ENCODE results near the gene GCGR.

The GCGR gene

DNA sequence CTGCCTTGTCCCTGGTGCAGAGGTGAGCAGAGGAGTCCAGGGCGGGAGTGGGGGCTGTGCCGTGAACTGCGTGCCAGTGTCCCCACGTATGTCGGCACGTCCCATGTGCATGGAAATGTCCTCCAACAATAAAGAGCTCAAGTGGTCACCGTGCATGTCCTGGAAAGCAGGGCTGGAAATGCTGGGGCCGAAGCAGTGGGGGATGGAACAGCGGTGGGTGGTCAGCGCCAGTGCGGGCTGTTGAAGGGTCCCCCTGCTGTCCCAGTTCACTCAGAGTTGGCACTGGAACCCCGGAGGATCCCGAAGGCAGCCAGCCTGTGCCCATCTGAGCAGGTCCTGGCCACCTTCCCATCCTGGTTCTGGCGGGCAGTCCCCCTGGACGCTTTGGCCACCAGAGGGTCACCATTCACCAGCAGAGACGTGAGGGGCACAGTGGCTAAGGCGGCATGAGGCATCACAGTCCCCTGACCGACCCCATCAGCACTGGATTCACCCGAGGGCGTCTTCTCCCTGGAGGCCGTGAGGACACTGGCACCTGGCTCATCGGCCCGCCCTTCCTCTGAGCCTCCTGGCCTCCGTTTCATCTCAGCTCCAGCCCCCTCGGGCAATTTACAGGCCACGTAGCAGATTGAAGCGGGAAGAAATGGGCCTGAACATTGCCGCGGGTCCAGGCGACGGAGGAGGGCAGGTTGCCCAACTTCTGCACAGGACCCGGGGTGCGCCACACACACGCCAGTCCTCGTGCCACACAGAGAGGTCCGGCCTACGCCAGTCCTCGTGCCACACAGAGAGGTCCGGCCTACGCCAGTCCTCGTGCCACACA is 10.1 kb downstream of the GCGR start:
- H3K4me3 ChIP-seq (ENCODE audit: low read length): no peak overlapping the region
- no peaks in the 10 kb centered on the region for H3K4me1 ChIP-seq (ENCODE audit: control insufficient read depth, insufficient read depth, low read length)
- H3K36me3 ChIP-seq (ENCODE audit: insufficient read depth, low read length): no peaks in the 10 kb centered on the region
- H3K4me2 ChIP-seq (ENCODE audit: low read length): no peak overlapping the region
- H3K9ac ChIP-seq (ENCODE audit: low read depth, low read length): no peak overlapping the region
- no peaks in the 10 kb centered on the region for H3K9me3 ChIP-seq (replicated peaks; ENCODE audit: low read length)
- H3K27me3 ChIP-seq (ENCODE audit: control insufficient read depth, insufficient read depth, low read length): peaks cover 49% of the 10 kb centered on the region

- no peaks in the 10 kb centered on the region for H3K9me3 ChIP-seq (replicated peaks; ENCODE audit: low read length)
- no peaks in the 10 kb centered on the region for H3K36me3 ChIP-seq (ENCODE audit: insufficient read depth, low read length)
- H3K27me3 ChIP-seq (ENCODE audit: control insufficient read depth, insufficient read depth, low read length): peaks cover 40% of the 10 kb centered on the region
- H3K9ac ChIP-seq (ENCODE audit: low read depth, low read length): no peak overlapping the region
- H3K4me2 ChIP-seq (ENCODE audit: low read length): no peak overlapping the region
- H3K4me3 ChIP-seq (ENCODE audit: low read length): no peak overlapping the region
- H3K4me1 ChIP-seq (ENCODE audit: control insufficient read depth, insufficient read depth, low read length): no peaks in the 10 kb centered on the region
Observed at GRCh38 chr17:81814748-81815645, 11.0 kb downstream of the GCGR start.

- H3K9me3 ChIP-seq (replicated peaks; ENCODE audit: low read length): no peaks in the 10 kb centered on the region
- no peaks in the 10 kb centered on the region for H3K4me1 ChIP-seq (ENCODE audit: control insufficient read depth, insufficient read depth, low read length)
- no peak overlapping the region for H3K9ac ChIP-seq (ENCODE audit: low read depth, low read length)
- H3K4me3 ChIP-seq (ENCODE audit: low read length): no peak overlapping the region
- peaks cover 34% of the 10 kb centered on the region for H3K27me3 ChIP-seq (ENCODE audit: control insufficient read depth, insufficient read depth, low read length)
- no peaks in the 10 kb centered on the region for H3K36me3 ChIP-seq (ENCODE audit: insufficient read depth, low read length)
- H3K4me2 ChIP-seq (ENCODE audit: low read length): no peak overlapping the region
Observed at GRCh38 chr17:81815646-81815986, 11.7 kb downstream of the GCGR start.

DNA sequence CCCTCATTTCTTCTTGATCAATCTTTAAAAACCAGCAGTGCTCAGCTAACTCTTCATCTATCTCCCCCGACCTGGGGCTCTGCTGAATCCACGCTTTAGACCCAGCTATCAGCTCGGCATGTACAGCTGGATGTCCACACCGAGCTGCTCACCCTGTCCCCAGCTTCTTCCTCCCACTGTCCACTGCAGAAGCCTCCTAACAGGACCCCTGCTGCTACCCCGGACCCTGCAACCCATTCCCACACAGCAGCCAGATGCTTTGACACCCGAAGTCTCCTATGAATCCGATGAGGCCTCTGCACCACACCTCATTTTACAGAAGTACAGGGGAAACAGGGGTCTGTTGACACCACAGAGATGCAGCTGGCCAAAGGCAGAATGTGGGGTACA is 13.8 kb downstream of the GCGR start:
- H3K9me3 ChIP-seq (replicated peaks; ENCODE audit: low read length): no peaks in the 10 kb centered on the region

DNA sequence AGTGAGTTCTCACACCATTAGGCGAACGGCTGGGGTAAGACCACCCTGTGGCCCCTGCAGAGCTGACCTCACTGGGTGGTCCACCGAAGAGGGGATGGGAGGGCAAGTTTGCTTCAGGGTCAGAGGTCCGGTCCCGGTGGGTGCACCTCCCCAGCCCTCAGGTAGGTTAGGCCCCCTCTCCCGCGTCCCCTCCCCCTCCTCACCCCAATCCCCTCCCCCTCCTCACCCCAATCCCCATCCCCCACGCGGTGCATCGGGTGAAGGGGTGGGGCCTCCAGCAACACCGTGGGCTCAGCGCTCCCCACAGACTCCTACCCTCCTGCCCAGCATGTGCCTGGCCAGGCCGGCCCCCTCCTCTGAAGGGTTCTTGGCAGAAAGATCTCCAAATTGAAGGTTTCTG is 15.8 kb downstream of the GCGR start:
- peaks cover 22% of the 10 kb centered on the region for H3K27me3 ChIP-seq (ENCODE audit: control insufficient read depth, insufficient read depth, low read length)
- no peak overlapping the region for H3K4me2 ChIP-seq (ENCODE audit: low read length)
- no peaks in the 10 kb centered on the region for H3K9me3 ChIP-seq (replicated peaks; ENCODE audit: low read length)
- H3K4me3 ChIP-seq (ENCODE audit: low read length): no peak overlapping the region
- no peak overlapping the region for H3K9ac ChIP-seq (ENCODE audit: low read depth, low read length)
- H3K4me1 ChIP-seq (ENCODE audit: control insufficient read depth, insufficient read depth, low read length): peaks cover 12% of the 10 kb centered on the region
- H3K36me3 ChIP-seq (ENCODE audit: insufficient read depth, low read length): peaks cover 13% of the 10 kb centered on the region

More for the DNA sequence above, 13.8 kb downstream of the GCGR start:
- Histone ChIP-seq H3K4me2 (ENCODE audit: low read length) (no peak overlapping the region), H3K4me1 (ENCODE audit: control insufficient read depth, insufficient read depth, low read length) (peaks cover 12% of the 10 kb centered on the region), H3K36me3 (ENCODE audit: insufficient read depth, low read length) (peaks cover 7% of the 10 kb centered on the region), H3K4me3 (ENCODE audit: low read length) (no peak overlapping the region), H3K9ac (ENCODE audit: low read depth, low read length) (no peak overlapping the region), H3K27me3 (ENCODE audit: control insufficient read depth, insufficient read depth, low read length) (peaks cover 22% of the 10 kb centered on the region)

DNA sequence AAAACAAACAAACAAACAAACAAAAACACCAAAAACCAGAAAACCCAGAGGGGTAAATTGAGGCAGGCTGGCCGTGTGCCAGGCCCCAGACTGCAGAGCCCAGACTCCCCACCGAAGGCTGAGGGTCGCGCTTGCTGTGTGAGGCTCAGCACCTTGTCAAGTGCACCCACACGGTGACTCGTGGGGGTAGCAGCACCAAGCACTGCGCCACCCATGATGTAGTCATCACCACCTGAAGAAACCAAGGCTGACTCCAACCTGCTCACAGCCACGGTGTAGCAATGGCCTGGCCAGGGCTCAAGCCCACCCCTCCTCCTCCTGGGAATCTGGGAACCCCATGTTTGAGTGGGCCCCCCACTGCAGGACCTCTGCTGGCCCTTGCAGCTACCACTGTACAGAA is 17.2 kb downstream of the GCGR start:
- Histone ChIP-seq H3K36me3 (ENCODE audit: insufficient read depth, low read length) (peaks cover 13% of the 10 kb centered on the region), H3K4me1 (ENCODE audit: control insufficient read depth, insufficient read depth, low read length) (peaks cover 12% of the 10 kb centered on the region), H3K9ac (ENCODE audit: low read depth, low read length) (no peak overlapping the region), H3K9me3 (replicated peaks; ENCODE audit: low read length) (no peaks in the 10 kb centered on the region), H3K27me3 (ENCODE audit: control insufficient read depth, insufficient read depth, low read length) (peaks cover 11% of the 10 kb centered on the region), H3K4me2 (ENCODE audit: low read length) (no peak overlapping the region), H3K4me3 (ENCODE audit: low read length) (no peak overlapping the region)

GRCh38 chr17:81821603-81822311 is 17.8 kb downstream of the GCGR start:
- Histone ChIP-seq H3K36me3 (ENCODE audit: insufficient read depth, low read length) (peaks cover 13% of the 10 kb centered on the region), H3K4me3 (ENCODE audit: low read length) (no peak overlapping the region), H3K4me1 (ENCODE audit: control insufficient read depth, insufficient read depth, low read length) (peaks cover 12% of the 10 kb centered on the region), H3K9me3 (replicated peaks; ENCODE audit: low read length) (no peaks in the 10 kb centered on the region), H3K9ac (ENCODE audit: low read depth, low read length) (no peak overlapping the region), H3K4me2 (ENCODE audit: low read length) (peak overlapping the region; percentile 4), H3K27me3 (ENCODE audit: control insufficient read depth, insufficient read depth, low read length) (peaks cover 10% of the 10 kb centered on the region)

DNA sequence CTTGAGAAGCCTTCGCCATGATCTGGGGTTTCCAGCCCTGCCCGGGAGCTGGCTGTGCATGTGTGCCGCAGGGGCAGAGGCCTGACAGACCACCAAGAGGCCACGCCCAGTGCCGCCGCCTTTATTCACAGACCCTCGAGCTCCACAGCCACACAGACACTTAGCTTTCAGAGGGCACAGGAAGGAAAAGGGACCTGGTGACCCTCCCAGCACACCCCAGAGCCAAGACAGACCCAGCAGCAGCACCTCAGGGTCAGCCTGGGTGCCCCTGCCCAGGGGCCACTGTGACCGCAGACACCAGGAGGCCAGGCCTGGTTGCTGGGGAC is 18.3 kb downstream of the GCGR start:
- Histone ChIP-seq H3K4me2 (ENCODE audit: low read length) (no peak overlapping the region), H3K9me3 (replicated peaks; ENCODE audit: low read length) (no peaks in the 10 kb centered on the region), H3K4me3 (ENCODE audit: low read length) (no peak overlapping the region), H3K9ac (ENCODE audit: low read depth, low read length) (no peak overlapping the region), H3K36me3 (ENCODE audit: insufficient read depth, low read length) (peaks cover 13% of the 10 kb centered on the region), H3K27me3 (ENCODE audit: control insufficient read depth, insufficient read depth, low read length) (peaks cover 10% of the 10 kb centered on the region), H3K4me1 (ENCODE audit: control insufficient read depth, insufficient read depth, low read length) (peaks cover 12% of the 10 kb centered on the region)

- peaks cover 4% of the 10 kb centered on the region for H3K27me3 ChIP-seq (ENCODE audit: control insufficient read depth, insufficient read depth, low read length)
- H3K9ac ChIP-seq (ENCODE audit: low read depth, low read length): no peak overlapping the region
- H3K4me3 ChIP-seq (ENCODE audit: low read length): no peak overlapping the region
- H3K4me1 ChIP-seq (ENCODE audit: control insufficient read depth, insufficient read depth, low read length): peaks cover 12% of the 10 kb centered on the region
- H3K9me3 ChIP-seq (replicated peaks; ENCODE audit: low read length): no peaks in the 10 kb centered on the region
- no peak overlapping the region for H3K4me2 ChIP-seq (ENCODE audit: low read length)
- peaks cover 13% of the 10 kb centered on the region for H3K36me3 ChIP-seq (ENCODE audit: insufficient read depth, low read length)
Observed at GRCh38 chr17:81822996-81823819, 19.3 kb downstream of the GCGR start.

- Histone ChIP-seq H3K36me3 (ENCODE audit: insufficient read depth, low read length) (peaks cover 13% of the 10 kb centered on the region), H3K4me1 (ENCODE audit: control insufficient read depth, insufficient read depth, low read length) (peaks cover 12% of the 10 kb centered on the region)
Observed at GRCh38 chr17:81823820-81824550, 20.0 kb downstream of the GCGR start.

More at GRCh38 chr17:81823820-81824550, 20.0 kb downstream of the GCGR start:
- H3K4me2 ChIP-seq (ENCODE audit: low read length): no peak overlapping the region
- H3K27me3 ChIP-seq (ENCODE audit: control insufficient read depth, insufficient read depth, low read length): no peaks in the 10 kb centered on the region
- H3K9me3 ChIP-seq (replicated peaks; ENCODE audit: low read length): no peaks in the 10 kb centered on the region
- no peak overlapping the region for H3K9ac ChIP-seq (ENCODE audit: low read depth, low read length)
- H3K4me3 ChIP-seq (ENCODE audit: low read length): no peak overlapping the region

Measured in skeletal muscle satellite cell (primary cell).